GM18508 (cell line): Measurements from ENCODE around the gene DGKG.

ENCODE experiments used
- ATAC-seq: cut with Tn5 transposase; IDR thresholded peaks from one replicate; pipeline ENCODE4 v1.9.1; 2021; ENCODE audit warnings: moderate number of reproducible peaks; ENCODE audit not compliant: insufficient read depth, unreplicated experiment

Gene DGKG

DNA sequence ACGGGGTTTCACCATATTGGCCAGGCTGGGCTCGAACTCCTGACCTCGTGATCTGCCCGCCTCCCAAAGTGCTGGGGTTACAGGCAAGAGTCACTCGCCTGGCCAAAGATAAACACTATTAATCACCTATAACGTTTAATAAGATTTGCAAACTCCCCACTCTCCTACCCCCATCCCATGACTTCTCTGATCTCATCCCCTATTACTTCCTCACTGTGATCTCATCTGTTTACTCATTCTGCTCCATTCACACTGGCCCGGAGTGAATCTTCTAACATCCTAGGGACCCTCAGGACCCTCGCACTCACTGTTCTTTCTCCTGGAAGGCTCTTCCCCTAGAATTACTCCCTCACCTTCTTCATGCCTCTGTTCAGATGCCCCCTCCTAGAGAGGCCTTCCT, 78.9 kb downstream of the DGKG start:
- no peak for ATAC-seq

DNA sequence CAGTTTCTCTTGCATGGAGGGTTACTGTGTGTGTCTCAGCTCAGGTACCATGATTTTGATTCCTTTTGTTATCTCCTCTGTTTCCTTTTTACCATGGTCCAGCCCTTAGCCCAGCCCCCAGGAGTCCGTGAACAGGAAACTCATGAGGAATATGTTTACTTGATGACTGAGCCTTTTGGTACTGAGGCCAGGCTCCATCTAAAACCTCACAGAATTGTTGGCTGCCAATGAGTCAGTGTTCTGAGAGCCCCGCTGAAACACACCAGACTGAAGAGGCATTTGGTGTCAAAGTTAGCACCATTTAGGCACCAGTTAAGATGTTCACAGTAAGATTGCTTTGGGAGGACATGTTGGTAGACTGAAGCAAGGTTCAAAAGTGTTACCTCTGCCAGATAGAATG, 80.9 kb downstream of the DGKG start:
- ATAC-seq, result no peak

- no peak for ATAC-seq
Observed at GRCh38 chr3:186280737-186281136, 81.3 kb downstream of the DGKG start.

GRCh38 chr3:186277268-186277909, 84.6 kb downstream of the DGKG start:
- ATAC-seq, result no peak

- ATAC-seq, result no peak
Observed at GRCh38 chr3:186275436-186275835, 86.6 kb downstream of the DGKG start.

GRCh38 chr3:186273586-186273985, 88.4 kb downstream of the DGKG start:
- ATAC-seq, result no peak

GRCh38 chr3:186270701-186271100, 91.3 kb downstream of the DGKG start:
- no peak for ATAC-seq

DNA sequence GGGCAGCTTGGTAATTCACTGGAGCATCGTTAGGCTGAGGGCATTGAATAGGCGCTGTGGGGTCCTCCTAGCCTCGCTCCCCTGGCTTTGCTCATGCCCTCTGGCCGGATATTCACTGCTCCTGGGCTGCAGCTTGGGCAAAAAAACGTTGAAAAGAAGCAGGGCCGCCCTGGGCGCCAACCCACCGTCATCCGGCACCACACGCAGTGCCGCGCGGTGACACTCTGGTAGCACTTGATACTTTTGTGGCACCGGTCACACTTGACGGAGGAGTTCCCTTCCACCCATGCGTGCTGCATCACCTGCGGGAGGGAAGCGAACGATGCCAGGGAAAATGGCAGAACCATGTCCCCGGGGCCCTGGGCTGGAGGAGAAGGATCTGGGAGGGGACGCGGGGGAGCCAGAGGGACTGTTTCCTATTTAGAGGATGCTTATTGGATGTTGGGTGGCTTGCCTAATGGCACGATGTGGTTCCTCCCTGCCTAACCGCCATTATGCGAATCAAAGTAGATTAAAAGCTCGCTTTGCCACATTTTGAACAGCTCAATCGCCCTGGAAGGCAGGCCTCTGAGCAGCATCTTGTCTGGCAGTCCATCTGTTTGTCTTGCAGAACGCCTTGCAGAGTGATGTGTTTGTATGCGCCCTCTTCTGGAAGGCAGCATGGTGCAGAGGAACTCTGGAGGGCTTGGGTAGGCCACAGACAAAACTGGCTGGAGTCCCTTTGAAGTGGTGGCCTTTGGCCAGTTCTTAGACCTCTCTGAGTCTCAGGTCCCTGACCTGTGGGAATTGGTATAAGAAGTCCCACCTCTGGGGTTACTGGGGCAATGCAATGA, 93.2 kb downstream of the DGKG start:
- ATAC-seq, result no peak

- no peak for ATAC-seq
Observed at GRCh38 chr3:186267758-186268157, 94.3 kb downstream of the DGKG start.

DNA sequence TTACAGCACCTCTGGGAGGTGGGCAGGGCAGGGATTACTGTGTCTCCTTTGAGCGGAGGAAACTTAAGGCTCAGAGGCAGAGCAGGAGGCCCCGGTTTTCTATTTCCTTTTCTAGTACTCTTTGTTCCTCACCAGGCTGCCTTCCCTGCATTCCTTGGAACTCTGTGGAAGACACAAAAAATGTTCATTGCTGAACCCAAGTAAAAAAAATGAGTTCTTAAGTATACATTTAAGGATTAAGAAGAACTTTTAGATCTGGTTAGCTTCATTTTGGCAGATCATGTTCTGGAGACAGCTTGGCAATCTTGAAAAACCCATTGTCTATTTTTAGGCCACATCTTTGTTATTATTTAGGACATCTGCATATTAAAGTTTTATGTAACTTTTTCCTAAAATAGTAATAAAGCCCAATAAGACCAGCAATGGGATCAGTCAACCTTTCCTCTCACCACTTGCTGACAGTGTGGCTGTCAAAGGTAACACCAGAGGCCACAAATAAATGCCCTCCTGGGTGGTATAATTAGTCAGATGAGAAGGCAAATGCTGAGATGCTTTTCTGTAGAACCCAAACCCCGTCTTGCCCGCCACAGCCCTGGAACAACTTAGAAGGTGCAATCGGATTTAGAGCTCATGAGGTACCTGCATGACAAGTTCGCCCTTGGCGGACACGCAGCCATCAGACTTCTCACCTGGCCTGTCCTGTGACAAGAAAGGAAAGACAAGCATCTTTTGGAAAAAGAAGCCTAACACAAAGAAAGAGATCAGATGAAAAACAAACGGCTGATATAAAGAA, 97.2 kb downstream of the DGKG start:
- ATAC-seq, result no peak

- ATAC-seq, result no peak
Observed at GRCh38 chr3:186261638-186262037, 100.4 kb downstream of the DGKG start.

- no peak for ATAC-seq
Observed at GRCh38 chr3:186260726-186261125, 101.3 kb downstream of the DGKG start.

GRCh38 chr3:186259612-186260383, 102.2 kb downstream of the DGKG start:
- no peak for ATAC-seq

GRCh38 chr3:186258968-186259367, 103.1 kb downstream of the DGKG start:
- ATAC-seq, result no peak

DNA sequence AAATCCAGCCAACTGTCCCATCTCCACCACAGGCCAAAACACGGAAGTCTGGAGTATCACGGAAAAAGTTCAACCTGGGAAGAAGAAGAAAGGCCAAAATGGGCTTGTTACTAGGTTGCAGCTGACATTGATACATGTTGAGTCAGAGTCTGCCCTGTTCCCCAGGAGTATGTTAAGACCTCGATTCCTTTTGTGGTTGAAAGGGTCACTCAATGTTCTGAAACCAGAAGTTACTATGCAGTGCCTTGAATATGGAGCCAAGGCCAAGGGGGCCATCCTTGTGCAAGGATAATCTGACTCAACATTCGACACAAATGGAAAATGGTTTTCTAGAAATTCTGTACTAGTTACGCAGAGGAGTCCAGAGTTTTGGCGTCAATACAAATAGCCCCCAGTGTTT, 104.2 kb downstream of the DGKG start:
- no peak for ATAC-seq

DNA sequence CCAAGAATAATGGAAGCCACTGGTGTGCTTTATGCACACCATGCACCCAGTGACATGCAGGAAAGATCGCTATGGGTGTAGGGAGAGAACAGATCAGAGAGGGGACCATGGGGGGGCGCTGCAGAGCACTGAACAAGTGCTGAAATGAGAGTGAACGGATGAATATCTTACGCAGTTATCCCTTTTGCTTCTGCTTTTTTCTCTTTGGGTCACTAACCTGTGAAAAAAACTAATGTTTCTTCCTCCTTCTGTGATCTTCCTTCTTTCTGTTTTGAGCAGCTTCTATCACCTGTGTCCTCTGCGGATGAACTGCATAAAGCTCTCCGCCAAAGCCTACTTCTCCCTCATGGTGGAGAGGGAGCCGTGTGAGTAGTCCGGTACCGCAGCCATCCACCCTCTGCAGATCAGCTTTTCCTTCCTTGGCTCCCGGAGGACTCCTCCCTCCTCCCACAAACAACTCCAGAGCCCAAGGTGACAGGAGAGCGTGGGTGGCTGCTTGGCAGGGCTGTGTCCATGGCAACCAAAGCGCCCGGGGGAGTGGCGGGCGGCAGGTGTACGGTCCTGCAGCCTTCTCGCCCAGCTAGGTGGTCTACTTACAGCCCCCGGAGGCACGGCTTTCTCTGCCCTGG, 106.2 kb downstream of the DGKG start:
- no peak for ATAC-seq

- ATAC-seq, result no peak
Observed at GRCh38 chr3:186254676-186255650, 107.1 kb downstream of the DGKG start.

DNA sequence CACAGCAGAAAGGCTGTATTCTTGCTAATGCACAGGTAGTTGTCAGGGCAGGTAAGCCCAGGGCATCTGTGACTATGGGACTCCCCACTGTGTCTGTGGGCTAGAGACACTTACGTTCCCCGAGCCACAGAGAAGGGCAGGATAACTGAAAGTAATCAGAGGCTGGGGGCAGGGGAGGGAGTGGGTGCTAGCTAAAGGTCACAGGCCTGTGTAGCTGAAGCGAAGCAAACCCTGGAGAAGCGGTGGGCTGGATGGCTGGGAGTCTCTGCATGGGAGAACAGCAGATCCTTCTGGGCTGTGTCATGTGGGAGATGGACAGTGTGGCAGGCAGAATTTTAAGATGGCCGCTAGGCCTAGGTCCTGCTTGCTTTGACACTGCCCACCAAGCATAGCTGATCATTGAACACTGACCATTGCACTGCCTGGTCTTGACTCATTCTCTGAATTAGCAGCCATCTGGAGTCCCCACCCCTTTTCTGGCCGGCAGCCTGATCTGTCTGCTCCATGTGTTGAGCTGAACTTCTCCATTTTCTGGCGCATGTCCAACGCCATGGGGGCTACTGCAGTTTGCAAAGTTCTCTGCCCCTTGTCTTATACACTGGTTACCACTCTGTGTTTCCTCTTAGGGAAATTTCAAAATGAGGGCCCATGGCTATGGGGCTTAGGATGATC, 110.0 kb downstream of the DGKG start:
- ATAC-seq, result no peak
